GM19193 (cell line): ENCODE results near the gene OR2T11.
"Not testable (repeated sequence)": the region's sequence is repeated elsewhere in the genome, so short reads cannot be mapped to it uniquely, and the experiment has no call there.

Experiments used
- POLR2A ChIP-seq: IDR thresholded peaks from 4 replicates; pipeline ENCODE4 v1.6.1; 2011; ENCODE audit not compliant: insufficient read depth, insufficient read length; ENCODE audit errors: extremely low read depth

The OR2T11 gene, protein sequence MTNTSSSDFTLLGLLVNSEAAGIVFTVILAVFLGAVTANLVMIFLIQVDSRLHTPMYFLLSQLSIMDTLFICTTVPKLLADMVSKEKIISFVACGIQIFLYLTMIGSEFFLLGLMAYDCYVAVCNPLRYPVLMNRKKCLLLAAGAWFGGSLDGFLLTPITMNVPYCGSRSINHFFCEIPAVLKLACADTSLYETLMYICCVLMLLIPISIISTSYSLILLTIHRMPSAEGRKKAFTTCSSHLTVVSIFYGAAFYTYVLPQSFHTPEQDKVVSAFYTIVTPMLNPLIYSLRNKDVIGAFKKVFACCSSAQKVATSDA

GRCh38 chr1:248634991-248635390 is at the start of gene OR2T11:
TSS of gene OR2T11 (minus strand) at chr1:248635091. CDS start at chr1:248627128, 7,963 bp downstream.
- TF ChIP-seq POLR2A, result not testable (repeated sequence)

DNA sequence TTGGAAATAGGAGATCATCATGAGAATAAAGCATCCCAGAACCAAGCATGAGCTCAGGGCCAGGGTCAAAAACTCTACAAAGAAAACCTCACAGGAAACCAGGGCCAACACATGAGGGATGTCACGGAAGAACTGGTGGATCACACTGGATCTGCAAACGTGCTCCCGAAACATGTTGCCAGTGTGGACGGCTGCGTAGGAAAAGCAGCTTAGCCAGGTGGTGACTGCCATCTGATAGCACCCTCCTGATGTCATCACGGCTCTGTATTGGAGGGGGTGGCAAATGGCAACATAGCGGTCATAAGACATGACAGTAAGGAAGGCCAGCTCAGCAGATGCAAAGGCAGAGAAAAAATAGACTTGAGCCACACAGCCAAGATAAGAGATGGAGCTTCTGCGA is 46.8 kb upstream of the OR2T11 start:
- no peak for TF ChIP-seq POLR2A

- TF ChIP-seq POLR2A, result no peak
Measured at GRCh38 chr1:248670003-248670402, 35.1 kb upstream of the OR2T11 start.

- TF ChIP-seq POLR2A, result not testable (repeated sequence)
Measured at GRCh38 chr1:248655354-248655753, 20.5 kb upstream of the OR2T11 start, which contains the start of gene OR2T27. TSS of gene OR2T27 (minus strand) at chr1:248655528. CDS start at chr1:248650884, 4,644 bp downstream.

GRCh38 chr1:248645178-248645577 is 10.3 kb upstream of the OR2T11 start, which contains the start of gene OR2T35:
TSS of gene OR2T35 (minus strand) at chr1:248645278. CDS start at chr1:248639258, 6,020 bp downstream.
- TF ChIP-seq POLR2A, result not testable (repeated sequence)

GRCh38 chr1:248631354-248632008 is 3.4 kb downstream of the OR2T11 start:
- TF ChIP-seq POLR2A, result no peak

- TF ChIP-seq POLR2A, result no peak
Measured at GRCh38 chr1:248630551-248630950, 4.3 kb downstream of the OR2T11 start.

GRCh38 chr1:248627971-248628844 is 6.7 kb downstream of the OR2T11 start:
- no peak for TF ChIP-seq POLR2A

- TF ChIP-seq POLR2A, result no peak
Measured at GRCh38 chr1:248625971-248626370, 8.9 kb downstream of the OR2T11 start.

DNA sequence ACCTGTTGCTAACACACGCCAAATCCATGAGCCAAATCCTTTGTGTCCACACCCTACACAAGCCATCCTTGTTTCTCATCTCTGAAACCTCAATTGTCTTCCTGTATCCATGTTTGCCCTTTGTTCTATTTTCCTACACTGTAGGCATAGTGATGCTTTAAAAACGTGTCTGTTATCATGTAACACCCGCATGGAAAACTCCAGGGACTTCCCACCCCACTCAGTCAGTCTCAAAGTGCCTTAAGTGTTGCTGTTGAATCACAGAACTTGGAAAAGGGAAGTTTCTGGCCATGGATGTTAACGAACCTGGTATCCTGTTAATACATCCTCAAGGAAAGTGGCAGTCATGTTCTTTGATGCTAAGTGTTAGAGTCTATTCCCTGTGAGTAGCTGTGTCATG is 9.7 kb downstream of the OR2T11 start:
- TF ChIP-seq POLR2A, result no peak

DNA sequence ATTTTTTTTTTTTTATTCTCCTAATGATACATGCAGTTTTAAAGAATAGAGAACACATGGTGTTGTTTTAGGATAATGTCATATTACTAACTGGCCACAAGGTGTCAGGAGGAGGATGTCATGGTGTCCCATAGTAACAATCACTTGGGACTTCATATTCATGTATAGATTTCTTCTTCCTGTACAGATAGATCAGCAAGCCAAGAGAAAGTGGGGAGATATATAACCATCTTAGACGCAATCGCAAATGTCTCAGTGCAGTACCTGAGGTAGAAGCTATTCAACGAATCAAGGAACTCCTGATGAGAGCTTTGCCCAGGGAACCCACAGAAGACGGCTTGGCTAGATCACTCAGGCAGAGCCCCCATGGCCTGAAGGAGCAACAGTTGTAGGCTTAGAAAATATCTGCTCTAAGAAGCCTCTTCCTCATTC is 12.3 kb downstream of the OR2T11 start:
- no peak for TF ChIP-seq POLR2A

- TF ChIP-seq POLR2A, result no peak
Measured at GRCh38 chr1:248621770-248622169, 13.1 kb downstream of the OR2T11 start.

GRCh38 chr1:248618878-248619277 is 16.0 kb downstream of the OR2T11 start:
- TF ChIP-seq POLR2A, result no peak

- TF ChIP-seq POLR2A, result no peak
Measured at GRCh38 chr1:248618119-248618518, 16.8 kb downstream of the OR2T11 start.

DNA sequence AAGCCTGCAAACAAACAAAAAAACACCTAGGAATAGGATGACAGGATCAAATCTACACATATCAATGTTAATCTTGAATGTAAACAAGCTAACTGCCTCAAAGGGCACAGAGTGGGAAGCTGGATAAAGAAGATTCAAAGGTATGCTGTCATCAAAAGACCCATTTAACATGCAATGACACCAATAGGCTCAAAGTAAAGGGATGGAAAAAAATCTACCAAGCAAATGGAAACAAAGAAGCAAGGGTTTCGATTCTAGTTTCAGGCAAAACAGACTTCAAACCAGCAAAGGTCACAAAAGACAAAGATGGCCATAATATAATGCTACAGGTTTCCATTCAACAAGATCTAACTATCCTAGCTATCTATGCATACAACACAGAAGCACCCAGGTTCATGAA is 21.1 kb downstream of the OR2T11 start:
- TF ChIP-seq POLR2A, result no peak
